H9 (cell line): ENCODE results near the gene CYB5R3. TPM values are rescaled to one million over a fixed set of nuclear protein-coding genes. Genes with fewer than 3 reads are reported as not detected.

Source experiments
- DNase-seq: peaks from one replicate; pipeline ENCODE4 v3.0.0-alpha.2; 2017
- H2AFZ ChIP-seq: one replicate; pipeline ENCODE4 v1.6.1; 2013; ENCODE audit warnings: mild to moderate bottlenecking, low read length, control low read depth, moderate library complexity
- H2AK5ac ChIP-seq: 2 replicates; pipeline ENCODE4 v1.6.1; 2013; ENCODE audit warnings: low read length, control low read depth, mixed read lengths; ENCODE audit not compliant: insufficient read length
- H2BK120ac ChIP-seq: one replicate; pipeline ENCODE4 v1.6.1; 2013; ENCODE audit warnings: low read depth, mild to moderate bottlenecking, low read length, control low read depth, inconsistent platforms; ENCODE audit not compliant: poor library complexity, severe bottlenecking
- H2BK12ac ChIP-seq: 2 replicates; pipeline ENCODE4 v1.6.1; 2013; ENCODE audit warnings: low read length, control low read depth, mixed read lengths, low read depth; ENCODE audit not compliant: insufficient read length
- H2BK15ac ChIP-seq: 2 replicates; pipeline ENCODE4 v1.6.1; 2013; ENCODE audit warnings: low read depth, low read length, control low read depth
- H2BK20ac ChIP-seq: one replicate; pipeline ENCODE4 v1.6.1; 2013; ENCODE audit warnings: low read depth, mild to moderate bottlenecking, low read length, control low read depth, inconsistent platforms; ENCODE audit not compliant: poor library complexity, severe bottlenecking
- H2BK5ac ChIP-seq: 2 replicates; pipeline ENCODE4 v1.6.1; 2013; ENCODE audit warnings: low read length, control low read depth, mixed read lengths; ENCODE audit not compliant: insufficient read length
- H3K14ac ChIP-seq: 2 replicates; pipeline ENCODE4 v1.6.1; 2013; ENCODE audit warnings: low read length, control low read depth; ENCODE audit not compliant: insufficient read depth
- H3K18ac ChIP-seq: 2 replicates; pipeline ENCODE4 v1.6.1; 2013; ENCODE audit warnings: low read depth, mild to moderate bottlenecking, mixed read lengths, low read length, control low read depth; ENCODE audit not compliant: insufficient read length
- H3K23ac ChIP-seq: 2 replicates; pipeline ENCODE4 v1.6.1; 2013; ENCODE audit warnings: low read length, control low read depth, mixed read lengths, low read depth; ENCODE audit not compliant: insufficient read length
- H3K23me2 ChIP-seq: 2 replicates; pipeline ENCODE4 v1.6.1; 2013; ENCODE audit warnings: low read depth, mild to moderate bottlenecking, mixed read lengths, low read length, control low read depth; ENCODE audit not compliant: insufficient read length, poor library complexity, severe bottlenecking
- H3K27ac ChIP-seq: 2 replicates; pipeline ENCODE4 v1.5.1; 2013; ENCODE audit warnings: low read length, control low read depth, mixed read lengths, low read depth; ENCODE audit not compliant: insufficient read length
- H3K27me3 ChIP-seq: 2 replicates; pipeline ENCODE4 v1.6.1; 2013; ENCODE audit warnings: low read length, control low read depth, inconsistent platforms; ENCODE audit not compliant: insufficient read depth
- H3K4ac ChIP-seq: 2 replicates; pipeline ENCODE4 v1.6.1; 2013; ENCODE audit warnings: low read depth, mild to moderate bottlenecking, control low read depth, inconsistent platforms, low read length, moderate library complexity
- H3K4me1 ChIP-seq: 2 replicates; pipeline ENCODE4 v1.6.1; 2013; ENCODE audit warnings: low read length, control low read depth, inconsistent platforms; ENCODE audit not compliant: insufficient read depth
- H3K4me2 ChIP-seq: 2 replicates; pipeline ENCODE4 v1.6.1; 2013; ENCODE audit warnings: low read length, control low read depth, mixed read lengths; ENCODE audit not compliant: insufficient read length, insufficient read depth
- H3K56ac ChIP-seq: 2 replicates; pipeline ENCODE4 v1.6.1; 2013; ENCODE audit warnings: low read depth, mild to moderate bottlenecking, mixed read lengths, low read length, control low read depth; ENCODE audit not compliant: insufficient read length
- H3K79me1 ChIP-seq: 2 replicates; pipeline ENCODE4 v1.6.1; 2013; ENCODE audit warnings: low read depth, mild to moderate bottlenecking, moderate library complexity, low read length, control low read depth, inconsistent platforms; ENCODE audit not compliant: insufficient read depth, poor library complexity, severe bottlenecking
- H3K79me2 ChIP-seq: 2 replicates; pipeline ENCODE4 v1.6.1; 2013; ENCODE audit warnings: low read length, control low read depth, inconsistent platforms; ENCODE audit not compliant: insufficient read depth
- H3K9ac ChIP-seq: 2 replicates; pipeline ENCODE4 v1.6.1; 2013; ENCODE audit warnings: low read length, control low read depth, mixed read lengths; ENCODE audit not compliant: insufficient read length; ENCODE audit errors: extremely low read depth
- H3K9me3 ChIP-seq: one replicate; pipeline ENCODE4 v1.6.1; 2013; ENCODE audit warnings: low read depth, low read length, inconsistent platforms; ENCODE audit not compliant: control insufficient read depth
- H3T11ph ChIP-seq: one replicate; pipeline ENCODE4 v1.6.1; 2013; ENCODE audit warnings: mild to moderate bottlenecking, low read length, control low read depth, inconsistent platforms
- H4K20me1 ChIP-seq: one replicate; pipeline ENCODE4 v1.6.1; 2013; ENCODE audit not compliant: control insufficient read depth, insufficient read length, insufficient read depth
- H4K5ac ChIP-seq: 2 replicates; pipeline ENCODE4 v1.6.1; 2013; ENCODE audit warnings: low read depth, mild to moderate bottlenecking, mixed read lengths, low read length, control low read depth; ENCODE audit not compliant: insufficient read length
- H4K8ac ChIP-seq: replicated peaks from 2 replicates; pipeline ENCODE4 v1.6.1; 2013; ENCODE audit warnings: low read length, control low read depth, mixed read lengths, low read depth; ENCODE audit not compliant: insufficient read length
- H4K91ac ChIP-seq: 2 replicates; pipeline ENCODE4 v1.6.1; 2013; ENCODE audit warnings: low read depth, mild to moderate bottlenecking, moderate library complexity, mixed read lengths, low read length, control low read depth; ENCODE audit not compliant: insufficient read length
- H3K27ac Mint-ChIP-seq, 3 experiments: 2 replicates in 2 of 3; 3 replicates in 1 of 3; pipeline ENCODE4 v1.8.0; 2020 to 2021; ENCODE audit warnings: mixed read lengths in 3 of 3, mild to moderate bottlenecking in 1 of 3, moderate library complexity in 1 of 3
- H3K27me3 Mint-ChIP-seq: 2 replicates; pipeline ENCODE4 v1.8.0; 2021; ENCODE audit warnings: low read depth, mild to moderate bottlenecking, moderate library complexity, mixed read lengths
- H3K36me3 Mint-ChIP-seq, 3 experiments: 2 replicates in 2 of 3; 3 replicates in 1 of 3; pipeline ENCODE4 v1.8.0; 2020 to 2021; ENCODE audit warnings: low read depth in 3 of 3, mixed read lengths in 3 of 3; ENCODE audit not compliant: insufficient read depth in 1 of 3
- H3K4me1 Mint-ChIP-seq, 2 experiments: 2 replicates each; pipeline ENCODE4 v1.8.0; 2020; ENCODE audit warnings: mixed read lengths in 2 of 2
- H3K4me3 Mint-ChIP-seq, 2 experiments: 2 replicates in 1 of 2; 3 replicates in 1 of 2; pipeline ENCODE4 v1.8.0; 2020 to 2021; ENCODE audit warnings: mild to moderate bottlenecking in 2 of 2, mixed read lengths in 2 of 2, moderate library complexity in 1 of 2
- H3K9me3 Mint-ChIP-seq, 2 experiments: 2 replicates in 1 of 2; 3 replicates in 1 of 2; pipeline ENCODE4 v1.8.0; 2020; ENCODE audit warnings: mild to moderate bottlenecking in 2 of 2, mixed read lengths in 2 of 2, moderate library complexity in 1 of 2
- WGBS: extraction: QIAGEN DNeasy Blood & Tissue Kit; methylation state at CpG from one replicate; pipeline ENCODE4 v1.1.7; 2013; ENCODE audit warnings: missing lambda C conversion rate, low lambda C conversion rate, mixed read lengths; ENCODE audit not compliant: insufficient read length; ENCODE audit errors: extremely low coverage; 5-methylcytosine and 5-hydroxymethylcytosine counted together
- total RNA-seq: library from RNA; stranded (reverse); gene quantifications from 2 replicates; pipeline ENCODE4 v1.2.1, GENCODE V29; 2021
- TF ChIP-seq, protein P1 (sequence below): fragments of 200-600 bp; sonication (generic); conservative IDR thresholded peaks from 3 replicates; pipeline ENCODE4 v1.8.0; 2021; ENCODE audit warnings: antibody characterized with exemption, mild to moderate bottlenecking

Gene CYB5R3
- total RNA-seq, 1 experiment from 2014 or later, result 97.4 TPM

DNA sequence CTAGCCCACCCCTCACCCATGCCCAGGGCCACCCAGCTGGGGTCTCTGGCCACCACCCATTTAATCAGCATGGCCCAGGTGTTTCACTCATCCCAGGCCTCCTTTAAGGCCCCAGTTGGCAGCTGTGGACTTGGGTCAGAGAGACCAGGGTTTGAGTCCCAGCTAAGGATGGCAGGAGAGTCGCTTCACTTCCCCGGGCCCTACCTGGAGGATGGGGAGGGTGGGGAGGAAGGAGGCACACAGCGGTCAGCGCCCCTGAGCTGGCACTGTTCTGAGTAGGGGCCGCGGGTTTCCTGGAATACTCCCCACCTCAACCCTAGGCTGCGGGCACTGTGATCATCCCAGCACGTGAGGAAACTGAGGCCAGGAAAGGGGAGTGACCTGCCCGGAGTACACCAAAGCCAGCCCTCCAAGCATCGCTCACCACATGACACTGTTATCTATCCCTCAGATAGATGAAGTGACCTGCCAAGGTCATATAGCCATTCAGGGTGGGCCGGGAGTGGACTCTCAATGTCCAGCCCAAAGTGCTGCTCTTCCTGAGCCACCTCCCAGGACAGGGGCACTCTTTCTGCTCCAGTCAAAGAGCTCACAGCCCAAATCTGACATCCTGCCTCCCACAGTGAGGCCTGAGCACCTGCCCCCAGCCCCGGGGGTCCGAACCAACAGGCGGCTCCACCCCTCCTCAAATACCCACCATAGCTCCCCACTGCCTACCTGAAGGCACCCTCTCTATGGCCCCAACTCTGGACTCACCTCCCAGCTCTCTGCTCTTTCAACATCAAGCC, 5.4 kb downstream of the CYB5R3 start:
- Mint-ChIP-seq H3K27me3 (no peaks in the 10 kb centered on the region; the same call in 1 of the 2 replicates), H3K27ac (peak overlapping the region in 2 of 3 experiments; percentile 45 to 88; a peak in 4 of 7 replicates), H3K4me1 (peaks cover 37 to 59% of the 10 kb centered on the region in 2 experiments), H3K4me3 (peak overlapping the region in 1 of 2 experiments; percentile 4; a peak in 2 of 5 replicates), H3K36me3 (no peaks in the 10 kb centered on the region), H3K9me3 (no peaks in the 10 kb centered on the region; a peak in 1 of 5 replicates)
- Histone ChIP-seq H2BK12ac (no peak overlapping the region), H3K9ac (no peak overlapping the region), H3K79me1 (peaks cover 7% of the 10 kb centered on the region), H2AK5ac (no peak overlapping the region), H2BK15ac (no peak overlapping the region), H3K23ac (no peak overlapping the region), H4K20me1 (no peaks in the 10 kb centered on the region), H3K18ac (no peak overlapping the region), H3K4me1 (peaks cover 7% of the 10 kb centered on the region; the same call in 1 of the 2 replicates), H4K8ac (no peak overlapping the region), H4K91ac (no peak overlapping the region), H2BK20ac (no peak overlapping the region), H3T11ph (no peak overlapping the region), H3K27me3 (no peaks in the 10 kb centered on the region), H3K79me2 (no peaks in the 10 kb centered on the region; the same call in 1 of the 2 replicates), H3K14ac (no peak overlapping the region; the same call in 1 of the 2 replicates), H2AFZ (no peak overlapping the region), H2BK5ac (no peak overlapping the region), H3K23me2 (peaks cover 6% of the 10 kb centered on the region), H3K4ac (no peak overlapping the region), H3K4me2 (no peak overlapping the region), H4K5ac (no peak overlapping the region), H3K9me3 (no peaks in the 10 kb centered on the region), H3K27ac (no peak overlapping the region), H3K56ac (no peak overlapping the region), H2BK120ac (no peak overlapping the region)
- TF ChIP-seq, protein P1, sequence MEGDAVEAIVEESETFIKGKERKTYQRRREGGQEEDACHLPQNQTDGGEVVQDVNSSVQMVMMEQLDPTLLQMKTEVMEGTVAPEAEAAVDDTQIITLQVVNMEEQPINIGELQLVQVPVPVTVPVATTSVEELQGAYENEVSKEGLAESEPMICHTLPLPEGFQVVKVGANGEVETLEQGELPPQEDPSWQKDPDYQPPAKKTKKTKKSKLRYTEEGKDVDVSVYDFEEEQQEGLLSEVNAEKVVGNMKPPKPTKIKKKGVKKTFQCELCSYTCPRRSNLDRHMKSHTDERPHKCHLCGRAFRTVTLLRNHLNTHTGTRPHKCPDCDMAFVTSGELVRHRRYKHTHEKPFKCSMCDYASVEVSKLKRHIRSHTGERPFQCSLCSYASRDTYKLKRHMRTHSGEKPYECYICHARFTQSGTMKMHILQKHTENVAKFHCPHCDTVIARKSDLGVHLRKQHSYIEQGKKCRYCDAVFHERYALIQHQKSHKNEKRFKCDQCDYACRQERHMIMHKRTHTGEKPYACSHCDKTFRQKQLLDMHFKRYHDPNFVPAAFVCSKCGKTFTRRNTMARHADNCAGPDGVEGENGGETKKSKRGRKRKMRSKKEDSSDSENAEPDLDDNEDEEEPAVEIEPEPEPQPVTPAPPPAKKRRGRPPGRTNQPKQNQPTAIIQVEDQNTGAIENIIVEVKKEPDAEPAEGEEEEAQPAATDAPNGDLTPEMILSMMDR, result no peak
- DNase-seq, result no peak
- WGBS, result no CpG with 5 or more reads among the region's 14 CpGs
